ENCODE results near the gene SMIM20. TPM values are rescaled to one million over a fixed set of nuclear protein-coding genes. Genes with fewer than 3 reads are reported as not detected.

Gene SMIM20
- total RNA-seq, 2 donors from 2014 or later = 36.5 to 37.4 TPM

- no peaks in the 10 kb centered on the region for H3K36me3 ChIP-seq
- peak overlapping the region; percentile 51 for H3K4me3 ChIP-seq
- H3K27me3 ChIP-seq = no peaks in the 10 kb centered on the region
- TF ChIP-seq CTCF (IDR thresholded peaks at IDR 0.05) = no peak
- H3K9ac ChIP-seq (ENCODE audit: low read depth in 2 of 2, low read length in 2 of 2) = peak overlapping the region; percentile 70 to 73
- H3K27ac ChIP-seq = peak overlapping the region; percentile 92
- intact Hi-C loops (cut with DNase I) = loop anchor here (10.0 kb wide), 1 partner anchor 50 kb away; the partner anchor contains the start of gene SEL1L3
- peaks cover under 1% of the 10 kb centered on the region for H3K4me1 ChIP-seq
- no peak for DNase-seq
- H3K9me3 ChIP-seq = no peaks in the 10 kb centered on the region
These were observed 791 bp downstream of the SMIM20 start for GRCh38 chr4:25914670-25915352.

DNA sequence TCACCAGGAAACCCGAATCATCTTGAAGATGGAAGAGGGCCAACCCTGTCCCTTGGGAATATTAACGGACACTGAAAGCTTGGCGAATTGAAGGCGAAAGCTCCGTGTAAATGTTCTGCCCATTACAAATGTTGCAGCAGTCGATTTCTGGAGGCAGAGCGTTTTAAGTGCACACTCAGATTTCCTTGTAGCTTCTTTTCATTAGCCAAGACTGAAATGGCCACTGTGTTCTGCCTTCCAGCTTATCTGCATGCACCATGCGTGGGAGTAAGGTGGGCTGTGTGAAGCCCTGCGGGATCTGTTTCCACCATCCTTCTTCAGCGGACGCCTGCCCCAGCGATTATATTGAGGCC, 1.3 kb downstream of the SMIM20 start:
- TF ChIP-seq CTCF (IDR thresholded peaks at IDR 0.05) = no peak
- no peak for DNase-seq
- Histone ChIP-seq H3K9me3 (no peaks in the 10 kb centered on the region), H3K4me1 (peaks cover 4% of the 10 kb centered on the region), H3K27me3 (no peaks in the 10 kb centered on the region), H3K36me3 (no peaks in the 10 kb centered on the region), H3K9ac (ENCODE audit: low read depth in 2 of 2, low read length in 2 of 2) (no peak overlapping the region), H3K4me3 (no peak overlapping the region), H3K27ac (no peak overlapping the region)
- intact Hi-C loops (cut with DNase I) = loop anchor here (10.0 kb wide), 1 partner anchor 51 kb away; the partner anchor contains the start of gene SEL1L3

DNA sequence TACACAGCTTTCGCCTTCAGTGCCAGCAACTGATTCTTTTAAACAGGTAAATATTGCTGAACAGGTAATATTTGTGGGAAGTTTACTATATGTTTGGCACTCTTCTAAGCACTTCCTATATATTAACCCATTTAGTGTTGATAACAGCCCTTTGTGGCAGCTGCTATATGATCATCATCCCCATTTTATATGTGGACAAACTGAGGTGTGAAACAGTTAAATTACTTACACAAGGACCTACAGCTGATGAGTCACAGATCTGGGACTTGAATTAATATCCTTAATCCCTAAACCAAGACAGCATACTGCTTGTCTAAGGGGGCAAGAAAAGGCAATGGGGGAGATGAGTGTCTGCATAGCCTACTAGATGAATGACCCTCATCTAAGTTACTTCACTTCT, 2.9 kb downstream of the SMIM20 start:
- H3K9me3 ChIP-seq = no peaks in the 10 kb centered on the region
- no peak for DNase-seq
- H3K27ac ChIP-seq = no peak overlapping the region
- intact Hi-C loops (cut with DNase I) = loop anchor here (10.0 kb wide), 1 partner anchor 52 kb away; the partner anchor contains the start of gene SEL1L3
- no peak for TF ChIP-seq CTCF (IDR thresholded peaks at IDR 0.05)
- no peaks in the 10 kb centered on the region for H3K36me3 ChIP-seq
- no peaks in the 10 kb centered on the region for H3K27me3 ChIP-seq
- no peak overlapping the region for H3K4me3 ChIP-seq
- H3K9ac ChIP-seq (ENCODE audit: low read depth in 2 of 2, low read length in 2 of 2) = no peak overlapping the region
- H3K4me1 ChIP-seq = peaks cover 4% of the 10 kb centered on the region

GRCh38 chr4:25919676-25920075, 5.7 kb downstream of the SMIM20 start:
- peak; percentile 51 for DNase-seq

GRCh38 chr4:25921922-25922321, 7.9 kb downstream of the SMIM20 start:
- no peak for TF ChIP-seq CTCF (IDR thresholded peaks at IDR 0.05)
- Histone ChIP-seq H3K9ac (ENCODE audit: low read depth in 2 of 2, low read length in 2 of 2) (no peak overlapping the region), H3K36me3 (no peaks in the 10 kb centered on the region), H3K9me3 (no peaks in the 10 kb centered on the region), H3K27ac (no peak overlapping the region), H3K4me3 (no peak overlapping the region), H3K27me3 (no peaks in the 10 kb centered on the region), H3K4me1 (peaks cover 4% of the 10 kb centered on the region)
- intact Hi-C loops (cut with DNase I) = loop anchor here (5.0 kb wide), 1 partner anchor 65 kb away; no protein-coding TSS in a partner anchor
- no peak for DNase-seq

More at GRCh38 chr4:25919676-25920075, 5.7 kb downstream of the SMIM20 start:
- no peaks in the 10 kb centered on the region for H3K9me3 ChIP-seq
- peaks cover 4% of the 10 kb centered on the region for H3K4me1 ChIP-seq
- no peak overlapping the region for H3K9ac ChIP-seq (ENCODE audit: low read depth in 2 of 2, low read length in 2 of 2)
- no peaks in the 10 kb centered on the region for H3K36me3 ChIP-seq
- no peaks in the 10 kb centered on the region for H3K27me3 ChIP-seq
- no peak overlapping the region for H3K4me3 ChIP-seq
- intact Hi-C loops (cut with DNase I) = loop anchor here (5.0 to 10.0 kb wide), 2 partner anchors 55 to 68 kb away; partner anchors contain the start of gene SEL1L3
- H3K27ac ChIP-seq = peak overlapping the region; percentile 34
- no peak for TF ChIP-seq CTCF (IDR thresholded peaks at IDR 0.05)

Data from colonic mucosa (tissue), 4 donors.